Left ventricle myocardium inferior (tissue), 1 donor: ENCODE measurements around the gene APP. TPM values are rescaled to one million over a fixed set of nuclear protein-coding genes. Genes with fewer than 3 reads are reported as not detected.
A peak's percentile ranks its signal among the peaks of the same experiment; 100 is the strongest.

Source experiments
- DNase-seq: peaks from one replicate; pipeline ENCODE4 v3.0.0-alpha.2; 2020
- H3K27ac ChIP-seq: fragments of 200-600 bp; replicated peaks from 2 replicates; pipeline ENCODE4 v1.8.0; 2021
- H3K27me3 ChIP-seq: fragments of 200-600 bp; 2 replicates; pipeline ENCODE4 v1.8.0; 2021; ENCODE audit warnings: low read depth
- H3K36me3 ChIP-seq: fragments of 200-600 bp; 2 replicates; pipeline ENCODE4 v1.8.0; 2021
- H3K4me1 ChIP-seq: fragments of 200-600 bp; 2 replicates; pipeline ENCODE4 v1.8.0; 2021
- H3K4me3 ChIP-seq: fragments of 200-600 bp; 2 replicates; pipeline ENCODE4 v1.8.0; 2021; ENCODE audit warnings: mild to moderate bottlenecking, moderate library complexity
- H3K9me3 ChIP-seq: fragments of 200-600 bp; replicated peaks from 2 replicates; pipeline ENCODE4 v1.8.0; 2021
- intact Hi-C: fragments of 100-400 bp; cut with micrococcal nuclease; formaldehyde crosslinking; loops from one replicate; pipeline ENCODE4 v1.11.0; 2022
- total RNA-seq: library from RNA; stranded (reverse); fragmentation: NEBNext Ultra II Directional; extraction: Animal tissue kit (Norgen Biotek cat#: 25700); gene quantifications from one replicate; pipeline ENCODE4 v1.2.1, GENCODE V29; 2021
- TF ChIP-seq, protein P1 (sequence below): fragments of 200-600 bp; IDR thresholded peaks from 2 replicates; pipeline ENCODE4 v1.8.0; 2021; ENCODE audit warnings: antibody characterized with exemption, mild to moderate bottlenecking, borderline replicate concordance
- donor health status: DM: no; HTN: yes; CAD: no; lungs with severe emphysema.

The APP gene
- total RNA-seq, 1 donor from 2014 or later, result 332 TPM

DNA sequence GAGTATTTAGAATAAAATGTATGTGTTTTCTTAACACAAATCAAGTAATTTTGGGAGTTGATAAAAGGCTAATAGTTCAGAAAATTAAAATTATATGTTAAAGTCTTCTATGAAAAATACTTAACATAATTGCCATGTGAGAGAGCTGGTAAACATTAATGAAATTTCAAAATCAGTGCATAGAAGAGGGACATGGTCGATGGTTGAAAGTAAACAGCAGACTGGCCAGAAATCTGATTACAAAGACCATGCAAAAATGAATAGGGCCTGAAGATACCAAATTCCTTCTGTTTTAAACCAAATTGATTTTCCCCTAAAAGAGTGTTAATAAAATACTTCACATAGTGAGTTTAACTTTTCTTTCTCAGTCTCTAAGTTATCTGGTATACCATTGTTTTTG, 307.5 kb downstream of the APP start:
- no peaks in the 10 kb centered on the region for H3K27me3 ChIP-seq
- no peak for DNase-seq
- no peak overlapping the region for H3K27ac ChIP-seq
- intact Hi-C loops, result no loop called here
- no peak overlapping the region for H3K4me3 ChIP-seq
- no peaks in the 10 kb centered on the region for H3K9me3 ChIP-seq
- H3K36me3 ChIP-seq, result no peaks in the 10 kb centered on the region
- TF ChIP-seq, protein P1, sequence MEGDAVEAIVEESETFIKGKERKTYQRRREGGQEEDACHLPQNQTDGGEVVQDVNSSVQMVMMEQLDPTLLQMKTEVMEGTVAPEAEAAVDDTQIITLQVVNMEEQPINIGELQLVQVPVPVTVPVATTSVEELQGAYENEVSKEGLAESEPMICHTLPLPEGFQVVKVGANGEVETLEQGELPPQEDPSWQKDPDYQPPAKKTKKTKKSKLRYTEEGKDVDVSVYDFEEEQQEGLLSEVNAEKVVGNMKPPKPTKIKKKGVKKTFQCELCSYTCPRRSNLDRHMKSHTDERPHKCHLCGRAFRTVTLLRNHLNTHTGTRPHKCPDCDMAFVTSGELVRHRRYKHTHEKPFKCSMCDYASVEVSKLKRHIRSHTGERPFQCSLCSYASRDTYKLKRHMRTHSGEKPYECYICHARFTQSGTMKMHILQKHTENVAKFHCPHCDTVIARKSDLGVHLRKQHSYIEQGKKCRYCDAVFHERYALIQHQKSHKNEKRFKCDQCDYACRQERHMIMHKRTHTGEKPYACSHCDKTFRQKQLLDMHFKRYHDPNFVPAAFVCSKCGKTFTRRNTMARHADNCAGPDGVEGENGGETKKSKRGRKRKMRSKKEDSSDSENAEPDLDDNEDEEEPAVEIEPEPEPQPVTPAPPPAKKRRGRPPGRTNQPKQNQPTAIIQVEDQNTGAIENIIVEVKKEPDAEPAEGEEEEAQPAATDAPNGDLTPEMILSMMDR, result no peak
- no peaks in the 10 kb centered on the region for H3K4me1 ChIP-seq

DNA sequence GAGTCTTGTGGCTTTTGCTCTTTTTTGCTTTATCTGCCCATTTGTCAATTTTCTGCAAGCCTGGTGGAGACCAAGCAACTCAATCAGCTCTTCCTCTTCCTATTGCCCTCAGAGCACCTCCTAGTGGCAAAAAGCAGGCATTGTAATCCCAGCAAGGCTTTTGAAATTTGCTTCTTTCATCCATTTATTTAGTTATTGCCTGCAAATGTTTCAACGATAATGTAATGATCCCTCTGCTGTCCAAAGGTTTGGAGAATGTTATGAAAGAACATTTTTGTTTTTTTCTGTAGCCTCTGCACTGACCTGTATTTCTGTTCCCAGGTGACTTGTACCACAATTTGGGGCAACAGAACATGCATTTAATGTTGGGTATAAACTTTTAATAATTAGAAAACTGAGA, 308.0 kb downstream of the APP start:
- no peaks in the 10 kb centered on the region for H3K36me3 ChIP-seq
- H3K4me1 ChIP-seq, result no peaks in the 10 kb centered on the region
- TF ChIP-seq, protein P1, result peak; percentile 55
- DNase-seq, result no peak
- no peak overlapping the region for H3K4me3 ChIP-seq
- intact Hi-C loops, result no loop called here
- no peaks in the 10 kb centered on the region for H3K27me3 ChIP-seq
- H3K9me3 ChIP-seq, result no peaks in the 10 kb centered on the region
- no peak overlapping the region for H3K27ac ChIP-seq

DNA sequence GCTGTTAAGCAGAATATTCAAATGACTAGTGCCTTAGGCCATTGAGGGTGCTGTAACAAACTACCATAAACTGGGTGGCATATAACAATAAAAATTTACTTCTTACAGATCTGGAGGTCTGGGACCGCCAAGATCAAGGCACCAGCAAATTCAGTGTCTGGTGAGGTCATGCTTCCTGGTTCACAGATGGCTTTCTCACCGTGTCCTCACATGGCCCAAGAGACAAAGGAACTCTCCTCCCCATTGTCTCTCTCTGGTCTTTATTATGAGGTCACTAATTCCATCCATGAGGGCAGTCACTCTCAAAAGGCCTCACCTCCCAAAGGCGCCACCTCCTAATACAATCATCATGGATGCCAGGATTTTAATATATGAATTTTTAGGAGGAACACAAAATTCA, 308.5 kb downstream of the APP start:
- no peaks in the 10 kb centered on the region for H3K36me3 ChIP-seq
- H3K4me3 ChIP-seq, result no peak overlapping the region
- TF ChIP-seq, protein P1, result no peak
- no peaks in the 10 kb centered on the region for H3K4me1 ChIP-seq
- DNase-seq, result no peak
- H3K27me3 ChIP-seq, result no peaks in the 10 kb centered on the region
- intact Hi-C loops, result no loop called here
- H3K9me3 ChIP-seq, result no peaks in the 10 kb centered on the region
- no peak overlapping the region for H3K27ac ChIP-seq

DNA sequence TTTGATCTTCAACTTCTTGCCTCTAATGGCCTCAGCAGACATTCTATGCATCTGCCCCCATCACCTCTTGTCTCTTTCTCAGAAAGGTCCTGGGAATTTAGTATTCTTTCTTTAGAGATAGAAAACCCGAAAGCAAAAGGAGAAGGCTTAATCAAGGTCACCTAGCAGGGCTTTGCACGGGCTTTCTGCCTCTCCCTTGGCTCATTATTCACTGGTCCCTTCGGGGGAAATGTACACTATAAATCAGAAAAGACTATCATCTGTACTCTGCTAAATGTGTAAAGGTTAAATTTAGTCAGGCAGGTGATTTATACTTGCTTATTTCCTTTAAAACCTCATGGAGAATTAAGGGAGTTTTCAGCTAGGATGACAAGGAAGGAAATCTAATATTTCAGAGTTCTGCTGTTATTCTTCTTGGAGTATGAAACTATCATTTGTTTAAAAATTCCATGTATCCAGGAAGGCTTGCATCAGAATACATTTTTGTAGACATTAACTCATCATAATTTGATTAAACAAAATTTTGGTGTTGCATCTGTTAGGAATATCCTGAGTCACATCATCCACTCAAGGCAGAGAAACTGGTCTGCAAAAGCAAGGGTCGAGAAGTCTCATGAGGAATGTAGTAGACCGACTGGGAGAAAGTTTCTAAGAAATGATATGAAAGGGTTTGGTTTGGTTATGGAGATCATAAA, 311.2 kb downstream of the APP start:
- Histone ChIP-seq H3K4me1 (no peaks in the 10 kb centered on the region), H3K9me3 (no peaks in the 10 kb centered on the region), H3K27me3 (no peaks in the 10 kb centered on the region), H3K27ac (no peak overlapping the region), H3K36me3 (no peaks in the 10 kb centered on the region), H3K4me3 (no peak overlapping the region)
- TF ChIP-seq, protein P1, result no peak
- no peak for DNase-seq
- intact Hi-C loops, result no loop called here

DNA sequence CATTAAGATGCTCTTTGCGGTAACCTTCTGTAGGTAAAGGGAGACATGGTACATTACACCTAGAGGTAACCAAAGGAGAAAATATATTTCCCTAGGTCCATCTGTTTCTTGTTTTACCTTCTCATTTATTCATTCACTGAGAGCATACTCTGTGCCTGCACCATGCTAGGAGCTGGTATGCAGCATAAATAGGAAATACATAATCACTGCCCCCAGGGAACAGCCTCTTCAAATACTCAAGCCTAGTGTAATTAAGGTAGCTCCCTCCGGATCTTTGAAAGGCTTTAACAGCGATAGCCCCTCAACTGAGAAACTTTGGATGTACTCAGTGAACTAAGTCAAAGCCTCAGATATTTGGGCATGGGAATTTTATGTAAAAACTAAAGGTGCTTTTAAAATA, 312.2 kb downstream of the APP start:
- Histone ChIP-seq H3K4me3 (no peak overlapping the region), H3K9me3 (no peaks in the 10 kb centered on the region), H3K27me3 (no peaks in the 10 kb centered on the region), H3K4me1 (no peaks in the 10 kb centered on the region), H3K36me3 (no peaks in the 10 kb centered on the region), H3K27ac (no peak overlapping the region)
- no peak for DNase-seq
- intact Hi-C loops, result no loop called here
- TF ChIP-seq, protein P1, result no peak
